GM19240 (cell line): ENCODE data around the gene C1orf50.
"Not testable (repeated sequence)": the region's sequence is repeated elsewhere in the genome, so short reads cannot be mapped to it uniquely, and the experiment has no call there.

Source experiments
- DNase-seq: peaks from one replicate; pipeline ENCODE4 v3.0.0; 2011; ENCODE audit warnings: low spot score; ENCODE audit not compliant: insufficient read length

Gene C1orf50

GRCh38 chr1:42739753-42740700, 27.0 kb upstream of the C1orf50 start, which contains the start of gene CLDN19:
Gene CLDN19 (minus strand): TSS chr1:42740236. CDS start chr1:42740063, 173 bp downstream.
- no peak for DNase-seq

DNA sequence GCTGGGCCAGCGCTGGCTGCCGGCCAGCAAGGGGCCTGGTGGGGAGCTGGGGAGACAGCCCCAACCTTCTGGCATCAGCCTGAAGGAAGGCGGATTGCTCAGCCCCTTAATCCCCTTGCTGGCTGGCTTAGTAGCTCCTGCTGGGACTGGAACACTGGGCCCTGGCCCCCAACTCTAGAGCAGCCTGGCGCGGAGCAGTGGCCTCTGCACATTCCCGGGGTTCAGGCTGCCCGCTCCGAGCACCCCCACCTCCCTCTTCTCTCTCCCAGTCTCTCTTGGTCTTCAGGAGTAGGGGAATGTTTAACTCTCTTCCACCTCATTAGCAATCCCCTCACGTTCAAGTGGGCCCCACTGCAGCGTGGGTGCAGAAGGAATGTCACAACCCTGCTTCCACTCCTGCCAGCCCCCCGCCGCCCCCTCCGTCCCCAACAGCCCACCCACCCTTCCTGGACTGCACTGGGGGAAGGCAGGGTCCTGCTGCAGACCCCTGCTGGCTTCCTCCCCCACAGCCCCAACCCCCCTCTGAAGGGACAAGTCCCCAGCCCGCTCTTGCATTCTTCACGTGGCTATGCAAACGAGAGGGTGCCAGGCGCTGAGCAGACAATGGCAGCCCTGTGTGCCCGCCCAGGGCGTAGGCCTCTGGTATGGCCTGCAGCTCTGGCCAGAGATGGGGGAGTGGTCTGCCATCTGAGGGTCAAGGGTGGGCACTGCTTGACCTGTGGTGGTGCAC, 26.0 kb upstream of the C1orf50 start:
- no peak for DNase-seq

- no peak for DNase-seq
Observed at GRCh38 chr1:42741706-42742105, 25.3 kb upstream of the C1orf50 start.

DNA sequence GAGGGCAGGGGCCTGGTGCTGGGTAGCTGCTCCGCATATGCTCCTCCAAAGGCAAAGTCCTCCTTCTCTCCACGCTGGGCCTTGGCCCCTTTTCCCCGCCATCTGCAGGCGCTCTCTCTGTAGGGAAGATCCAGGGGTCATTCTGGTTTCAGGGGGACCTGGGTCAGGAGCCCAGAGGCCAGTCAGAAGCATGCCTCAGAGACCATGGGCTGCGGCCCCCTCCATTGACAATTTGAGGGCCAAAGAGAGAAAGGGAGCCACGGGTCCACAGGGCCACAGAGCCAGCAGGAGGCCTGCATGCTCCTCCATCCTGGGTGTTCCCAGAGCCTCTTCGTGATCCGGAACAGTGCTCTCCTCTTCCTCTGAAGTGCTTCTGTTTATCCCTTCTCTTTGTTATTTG, 24.9 kb upstream of the C1orf50 start:
- DNase-seq: no peak

DNA sequence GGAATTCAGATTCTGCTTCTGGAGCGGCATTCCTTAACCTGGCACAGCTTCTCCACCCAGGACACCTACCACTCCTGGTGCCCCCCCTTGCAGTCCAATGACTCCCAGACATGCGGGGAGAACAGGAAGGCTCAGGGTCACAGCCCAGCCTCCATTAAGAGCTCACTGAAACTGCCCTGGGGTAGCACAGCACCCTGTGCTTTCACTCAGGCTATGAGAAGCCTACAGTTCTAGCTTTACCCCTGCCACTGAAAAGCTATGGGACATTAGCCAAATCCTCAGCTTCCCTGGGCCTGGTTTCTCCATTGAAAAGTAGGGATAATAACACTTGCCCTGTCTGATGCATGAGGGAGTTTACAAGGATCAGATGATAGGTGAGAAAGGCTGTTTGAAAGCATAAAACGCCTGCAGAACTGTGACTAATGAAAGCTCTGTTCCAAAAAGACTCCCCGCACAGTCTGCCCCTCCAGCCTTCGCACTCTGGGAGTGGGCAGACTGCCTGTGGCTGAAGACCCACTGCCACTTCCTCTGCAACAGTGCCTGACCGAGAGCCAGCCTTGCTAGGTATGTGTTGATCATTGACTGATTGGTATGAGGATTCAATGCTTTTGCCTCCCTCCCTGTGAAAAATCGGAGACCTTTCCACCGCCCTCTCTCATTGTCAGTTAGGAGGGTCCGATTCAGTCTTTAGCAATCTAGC, 24.3 kb upstream of the C1orf50 start:
- DNase-seq: no peak

GRCh38 chr1:42743317-42744147, 23.5 kb upstream of the C1orf50 start:
- DNase-seq: no peak

GRCh38 chr1:42744148-42744413, 23.0 kb upstream of the C1orf50 start:
- DNase-seq: no peak

DNA sequence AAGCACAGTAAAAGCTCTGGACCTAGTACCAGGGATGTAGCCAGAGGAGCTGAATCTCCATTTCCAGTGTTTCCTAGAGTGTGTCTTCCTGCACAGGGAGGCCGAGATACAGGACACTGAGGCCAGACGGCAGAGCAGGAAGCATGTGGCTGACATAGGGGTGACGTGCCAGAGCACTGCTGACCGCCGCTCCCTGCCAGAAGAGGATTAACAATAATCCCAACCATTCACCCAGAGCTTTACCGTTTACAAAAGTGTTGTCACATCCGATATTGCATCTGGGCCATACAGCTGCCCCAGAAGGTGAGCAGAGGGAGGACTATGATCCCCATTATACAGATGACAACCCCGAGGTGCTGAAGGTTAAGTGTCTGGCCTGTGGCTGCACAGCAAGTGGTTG, 21.2 kb upstream of the C1orf50 start:
- DNase-seq: no peak

DNA sequence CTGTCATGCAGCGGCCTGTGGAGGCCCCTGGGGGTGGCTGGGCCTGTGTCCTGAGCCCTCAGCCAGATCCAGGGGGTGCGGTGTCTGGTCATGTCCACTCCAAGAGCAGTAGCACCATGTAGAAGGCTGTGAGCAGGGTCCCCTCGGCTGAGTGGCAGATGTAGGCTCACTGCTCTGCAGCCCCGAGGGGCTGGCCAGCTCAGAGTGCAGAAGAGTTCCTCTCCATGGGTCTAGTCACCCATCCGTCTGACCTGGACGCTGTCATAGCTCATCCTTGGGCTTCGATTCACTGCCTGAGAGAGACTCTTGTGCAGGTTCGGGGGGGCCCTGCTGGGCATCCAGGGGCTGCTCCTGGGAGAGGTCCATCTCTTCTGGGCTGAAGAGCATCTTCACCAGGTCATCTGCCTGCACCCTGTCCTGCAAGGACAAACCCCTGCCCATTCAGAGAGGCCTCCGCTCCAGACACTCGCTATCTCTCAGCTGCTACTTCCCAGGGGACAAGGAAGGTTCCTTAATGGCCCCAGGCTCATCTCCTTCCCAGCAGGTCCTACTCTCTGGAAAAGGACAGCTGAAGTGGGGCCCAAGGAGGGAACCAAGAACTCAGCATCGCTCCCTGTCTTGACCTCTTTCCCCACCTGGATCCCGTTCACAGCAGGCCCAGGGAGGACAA, 20.5 kb upstream of the C1orf50 start:
- DNase-seq: no peak

GRCh38 chr1:42747125-42747524, 19.9 kb upstream of the C1orf50 start:
- peak; percentile 49 for DNase-seq

- no peak for DNase-seq
Observed at GRCh38 chr1:42748021-42748420, 19.0 kb upstream of the C1orf50 start.

GRCh38 chr1:42748461-42749410, 18.3 kb upstream of the C1orf50 start:
- DNase-seq: no peak

- no peak for DNase-seq
Observed at GRCh38 chr1:42750041-42750440, 17.0 kb upstream of the C1orf50 start.

DNA sequence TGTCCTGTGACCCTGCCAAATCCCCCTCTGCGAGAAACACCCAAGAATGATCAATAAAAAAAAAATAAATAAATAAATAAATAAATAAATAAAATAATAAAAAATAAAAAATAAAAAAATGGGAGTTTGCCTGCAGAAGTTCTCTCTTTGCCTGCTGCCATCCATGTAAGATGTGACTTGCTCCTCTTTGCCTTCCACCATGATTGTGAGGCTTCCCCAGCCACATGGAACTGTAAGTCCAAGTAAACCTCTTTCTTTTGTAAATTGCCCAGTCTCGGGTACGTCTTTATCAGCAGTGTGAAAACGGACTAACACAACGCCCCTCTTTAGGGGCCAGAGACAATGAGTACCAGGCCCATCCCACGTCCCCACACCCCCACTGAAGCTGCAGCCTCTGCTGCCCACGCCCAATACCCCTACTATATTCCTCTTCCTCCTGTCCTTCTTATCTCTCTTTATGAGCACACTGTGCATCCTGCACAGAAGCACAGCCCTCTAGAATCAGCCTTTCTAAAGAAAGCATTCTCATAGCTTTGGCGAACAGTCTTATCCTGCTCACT, 15.5 kb upstream of the C1orf50 start:
- DNase-seq: not testable (repeated sequence)

DNA sequence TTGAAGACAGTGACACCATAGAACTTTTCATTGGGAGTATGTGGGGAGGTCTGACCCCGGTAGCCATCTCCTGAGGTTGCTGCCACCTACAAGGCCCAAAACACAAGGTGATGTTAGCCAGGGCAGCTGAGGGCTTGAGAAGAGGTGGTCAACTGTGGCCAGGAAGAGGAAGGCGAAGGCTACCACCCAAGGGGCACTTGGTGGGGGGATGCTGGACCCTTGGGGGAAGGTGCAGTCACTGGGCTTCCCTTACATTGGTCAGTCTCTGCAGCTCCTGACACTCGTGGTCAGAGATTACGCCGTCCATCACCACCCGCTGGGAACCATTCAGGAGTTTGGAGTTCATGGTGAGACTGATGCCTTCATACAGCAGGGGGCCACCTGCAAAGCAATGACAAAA, 14.8 kb upstream of the C1orf50 start:
- DNase-seq: no peak

GRCh38 chr1:42753070-42753469, 14.0 kb upstream of the C1orf50 start:
- DNase-seq: no peak

GRCh38 chr1:42756956-42757891, 9.8 kb upstream of the C1orf50 start:
- peak; percentile 64 for DNase-seq

DNA sequence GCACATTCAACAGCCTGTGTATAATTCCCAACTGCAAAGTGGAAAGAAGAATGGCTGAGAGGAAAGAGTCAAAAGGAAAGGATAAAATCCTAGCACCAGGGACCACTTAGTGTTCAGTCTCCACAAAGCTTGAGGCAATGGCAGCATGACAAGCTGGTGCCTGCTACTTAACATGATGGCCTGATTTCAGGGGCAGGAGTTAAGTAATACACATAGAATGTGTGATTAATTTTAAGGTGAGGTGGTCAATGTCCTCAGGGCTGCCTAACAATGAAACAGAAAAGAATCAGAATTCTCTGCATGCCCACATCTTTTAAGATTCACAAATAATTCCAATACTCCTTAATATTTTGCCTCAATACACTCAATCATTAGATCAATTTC, 9.2 kb upstream of the C1orf50 start:
- no peak for DNase-seq
